H9 (cell line): ENCODE data around the gene NKAIN1. TPM values are rescaled to one million over a fixed set of nuclear protein-coding genes. Genes with fewer than 3 reads are reported as not detected.
"Not testable (repeated sequence)": the region's sequence is repeated elsewhere in the genome, so short reads cannot be mapped to it uniquely, and the experiment has no call there.

Experiments
- DNase-seq: peaks from one replicate; pipeline ENCODE4 v3.0.0-alpha.2; 2017
- H2AFZ ChIP-seq: one replicate; pipeline ENCODE4 v1.6.1; 2013; ENCODE audit warnings: mild to moderate bottlenecking, low read length, control low read depth, moderate library complexity
- H2AK5ac ChIP-seq: 2 replicates; pipeline ENCODE4 v1.6.1; 2013; ENCODE audit warnings: low read length, control low read depth, mixed read lengths; ENCODE audit not compliant: insufficient read length
- H2BK120ac ChIP-seq: one replicate; pipeline ENCODE4 v1.6.1; 2013; ENCODE audit warnings: low read depth, mild to moderate bottlenecking, low read length, control low read depth, inconsistent platforms; ENCODE audit not compliant: poor library complexity, severe bottlenecking
- H2BK12ac ChIP-seq: 2 replicates; pipeline ENCODE4 v1.6.1; 2013; ENCODE audit warnings: low read length, control low read depth, mixed read lengths, low read depth; ENCODE audit not compliant: insufficient read length
- H2BK15ac ChIP-seq: 2 replicates; pipeline ENCODE4 v1.6.1; 2013; ENCODE audit warnings: low read depth, low read length, control low read depth
- H2BK20ac ChIP-seq: one replicate; pipeline ENCODE4 v1.6.1; 2013; ENCODE audit warnings: low read depth, mild to moderate bottlenecking, low read length, control low read depth, inconsistent platforms; ENCODE audit not compliant: poor library complexity, severe bottlenecking
- H2BK5ac ChIP-seq: 2 replicates; pipeline ENCODE4 v1.6.1; 2013; ENCODE audit warnings: low read length, control low read depth, mixed read lengths; ENCODE audit not compliant: insufficient read length
- H3K14ac ChIP-seq: 2 replicates; pipeline ENCODE4 v1.6.1; 2013; ENCODE audit warnings: low read length, control low read depth; ENCODE audit not compliant: insufficient read depth
- H3K18ac ChIP-seq: 2 replicates; pipeline ENCODE4 v1.6.1; 2013; ENCODE audit warnings: low read depth, mild to moderate bottlenecking, mixed read lengths, low read length, control low read depth; ENCODE audit not compliant: insufficient read length
- H3K23ac ChIP-seq: 2 replicates; pipeline ENCODE4 v1.6.1; 2013; ENCODE audit warnings: low read length, control low read depth, mixed read lengths, low read depth; ENCODE audit not compliant: insufficient read length
- H3K23me2 ChIP-seq: 2 replicates; pipeline ENCODE4 v1.6.1; 2013; ENCODE audit warnings: low read depth, mild to moderate bottlenecking, mixed read lengths, low read length, control low read depth; ENCODE audit not compliant: insufficient read length, poor library complexity, severe bottlenecking
- H3K27ac ChIP-seq: 2 replicates; pipeline ENCODE4 v1.5.1; 2013; ENCODE audit warnings: low read length, control low read depth, mixed read lengths, low read depth; ENCODE audit not compliant: insufficient read length
- H3K27me3 ChIP-seq: 2 replicates; pipeline ENCODE4 v1.6.1; 2013; ENCODE audit warnings: low read length, control low read depth, inconsistent platforms; ENCODE audit not compliant: insufficient read depth
- H3K4ac ChIP-seq: 2 replicates; pipeline ENCODE4 v1.6.1; 2013; ENCODE audit warnings: low read depth, mild to moderate bottlenecking, control low read depth, inconsistent platforms, low read length, moderate library complexity
- H3K4me1 ChIP-seq: 2 replicates; pipeline ENCODE4 v1.6.1; 2013; ENCODE audit warnings: low read length, control low read depth, inconsistent platforms; ENCODE audit not compliant: insufficient read depth
- H3K4me2 ChIP-seq: 2 replicates; pipeline ENCODE4 v1.6.1; 2013; ENCODE audit warnings: low read length, control low read depth, mixed read lengths; ENCODE audit not compliant: insufficient read length, insufficient read depth
- H3K56ac ChIP-seq: 2 replicates; pipeline ENCODE4 v1.6.1; 2013; ENCODE audit warnings: low read depth, mild to moderate bottlenecking, mixed read lengths, low read length, control low read depth; ENCODE audit not compliant: insufficient read length
- H3K79me1 ChIP-seq: 2 replicates; pipeline ENCODE4 v1.6.1; 2013; ENCODE audit warnings: low read depth, mild to moderate bottlenecking, moderate library complexity, low read length, control low read depth, inconsistent platforms; ENCODE audit not compliant: insufficient read depth, poor library complexity, severe bottlenecking
- H3K79me2 ChIP-seq: 2 replicates; pipeline ENCODE4 v1.6.1; 2013; ENCODE audit warnings: low read length, control low read depth, inconsistent platforms; ENCODE audit not compliant: insufficient read depth
- H3K9ac ChIP-seq: 2 replicates; pipeline ENCODE4 v1.6.1; 2013; ENCODE audit warnings: low read length, control low read depth, mixed read lengths; ENCODE audit not compliant: insufficient read length; ENCODE audit errors: extremely low read depth
- H3K9me3 ChIP-seq: one replicate; pipeline ENCODE4 v1.6.1; 2013; ENCODE audit warnings: low read depth, low read length, inconsistent platforms; ENCODE audit not compliant: control insufficient read depth
- H3T11ph ChIP-seq: one replicate; pipeline ENCODE4 v1.6.1; 2013; ENCODE audit warnings: mild to moderate bottlenecking, low read length, control low read depth, inconsistent platforms
- H4K20me1 ChIP-seq: one replicate; pipeline ENCODE4 v1.6.1; 2013; ENCODE audit not compliant: control insufficient read depth, insufficient read length, insufficient read depth
- H4K5ac ChIP-seq: 2 replicates; pipeline ENCODE4 v1.6.1; 2013; ENCODE audit warnings: low read depth, mild to moderate bottlenecking, mixed read lengths, low read length, control low read depth; ENCODE audit not compliant: insufficient read length
- H4K8ac ChIP-seq: replicated peaks from 2 replicates; pipeline ENCODE4 v1.6.1; 2013; ENCODE audit warnings: low read length, control low read depth, mixed read lengths, low read depth; ENCODE audit not compliant: insufficient read length
- H4K91ac ChIP-seq: 2 replicates; pipeline ENCODE4 v1.6.1; 2013; ENCODE audit warnings: low read depth, mild to moderate bottlenecking, moderate library complexity, mixed read lengths, low read length, control low read depth; ENCODE audit not compliant: insufficient read length
- H3K27ac Mint-ChIP-seq, 3 experiments: 2 replicates in 2 of 3; 3 replicates in 1 of 3; pipeline ENCODE4 v1.8.0; 2020 to 2021; ENCODE audit warnings: mixed read lengths in 3 of 3, mild to moderate bottlenecking in 1 of 3, moderate library complexity in 1 of 3
- H3K27me3 Mint-ChIP-seq: 2 replicates; pipeline ENCODE4 v1.8.0; 2021; ENCODE audit warnings: low read depth, mild to moderate bottlenecking, moderate library complexity, mixed read lengths
- H3K36me3 Mint-ChIP-seq, 3 experiments: 2 replicates in 2 of 3; 3 replicates in 1 of 3; pipeline ENCODE4 v1.8.0; 2020 to 2021; ENCODE audit warnings: low read depth in 3 of 3, mixed read lengths in 3 of 3; ENCODE audit not compliant: insufficient read depth in 1 of 3
- H3K4me1 Mint-ChIP-seq, 2 experiments: 2 replicates each; pipeline ENCODE4 v1.8.0; 2020; ENCODE audit warnings: mixed read lengths in 2 of 2
- H3K4me3 Mint-ChIP-seq, 2 experiments: 2 replicates in 1 of 2; 3 replicates in 1 of 2; pipeline ENCODE4 v1.8.0; 2020 to 2021; ENCODE audit warnings: mild to moderate bottlenecking in 2 of 2, mixed read lengths in 2 of 2, moderate library complexity in 1 of 2
- H3K9me3 Mint-ChIP-seq, 2 experiments: 2 replicates in 1 of 2; 3 replicates in 1 of 2; pipeline ENCODE4 v1.8.0; 2020; ENCODE audit warnings: mild to moderate bottlenecking in 2 of 2, mixed read lengths in 2 of 2, moderate library complexity in 1 of 2
- WGBS: extraction: QIAGEN DNeasy Blood & Tissue Kit; methylation state at CpG from one replicate; pipeline ENCODE4 v1.1.7; 2013; ENCODE audit warnings: missing lambda C conversion rate, low lambda C conversion rate, mixed read lengths; ENCODE audit not compliant: insufficient read length; ENCODE audit errors: extremely low coverage; 5-methylcytosine and 5-hydroxymethylcytosine counted together
- total RNA-seq: library from RNA; stranded (reverse); gene quantifications from 2 replicates; pipeline ENCODE4 v1.2.1, GENCODE V29; 2021

Gene NKAIN1
- total RNA-seq, 1 experiment from 2014 or later = 25.6 TPM

DNA sequence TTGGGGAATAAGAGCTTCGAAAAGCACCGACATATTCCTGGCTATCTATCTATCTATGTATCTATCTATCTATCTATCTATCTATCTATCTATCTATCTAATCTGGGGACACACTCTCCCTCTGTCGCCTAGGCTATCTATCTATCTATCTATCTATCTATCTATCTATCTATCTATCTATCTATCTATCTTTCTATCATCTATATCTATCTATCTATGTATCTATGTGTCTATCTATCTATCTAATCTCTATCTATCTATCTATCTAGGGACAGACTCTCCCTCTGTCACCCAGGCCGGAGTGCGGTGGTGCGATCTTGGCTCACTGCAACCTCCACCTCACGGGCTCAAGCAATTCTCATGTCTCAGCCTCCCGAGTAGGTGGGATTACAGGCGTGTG is 42.7 kb upstream of the NKAIN1 start:
- peaks cover 44 to 86% (median 72%) of the 10 kb centered on the region in 3 experiments; a peak in 6 of 7 replicates for H3K36me3 Mint-ChIP-seq
- H3T11ph ChIP-seq, H3K18ac ChIP-seq, H2AK5ac ChIP-seq, H3K56ac ChIP-seq, H3K9ac ChIP-seq, H2BK5ac ChIP-seq, H3K27me3 Mint-ChIP-seq, H3K27ac Mint-ChIP-seq, H3K14ac ChIP-seq, H3K27me3 ChIP-seq, H3K4me1 ChIP-seq, H3K23ac ChIP-seq, H3K4ac ChIP-seq, H4K20me1 ChIP-seq, H3K9me3 Mint-ChIP-seq, H3K79me1 ChIP-seq, H3K79me2 ChIP-seq, H4K91ac ChIP-seq, DNase-seq, H2BK20ac ChIP-seq, H3K4me1 Mint-ChIP-seq, H4K8ac ChIP-seq, H3K9me3 ChIP-seq, H3K4me3 Mint-ChIP-seq, H4K5ac ChIP-seq, H2BK12ac ChIP-seq, H3K23me2 ChIP-seq, H2BK15ac ChIP-seq, H3K27ac ChIP-seq, H2BK120ac ChIP-seq, H2AFZ ChIP-seq, H3K4me2 ChIP-seq: not testable (repeated sequence)
- WGBS = no CpG with 5 or more reads among the region's 9 CpGs
